PFSK-1 (cell line): ENCODE results near the gene CFAP298.

ENCODE experiments used
- POLR2AphosphoS5 ChIP-seq: IDR thresholded peaks from 2 replicates; pipeline ENCODE4 v1.6.1; 2012; ENCODE audit warnings: low read depth, mild to moderate bottlenecking, control low read depth, low read length, moderate library complexity
- REST ChIP-seq, 2 experiments: IDR thresholded peaks; 2 replicates each; pipeline versions ENCODE4 v1.6.1 to v1.8.0; 2011 to 2012; ENCODE audit warnings: low read depth in 2 of 2, low read length in 2 of 2, control low read depth in 1 of 2, inconsistent platforms in 1 of 2, mild to moderate bottlenecking in 1 of 2, moderate library complexity in 1 of 2; ENCODE audit not compliant: insufficient read depth in 1 of 2
- SIN3A ChIP-seq: IDR thresholded peaks from 2 replicates; pipeline ENCODE4 v1.6.1; 2012; ENCODE audit warnings: mild to moderate bottlenecking, low read length, moderate library complexity, borderline replicate concordance; ENCODE audit not compliant: insufficient read depth

DNA sequence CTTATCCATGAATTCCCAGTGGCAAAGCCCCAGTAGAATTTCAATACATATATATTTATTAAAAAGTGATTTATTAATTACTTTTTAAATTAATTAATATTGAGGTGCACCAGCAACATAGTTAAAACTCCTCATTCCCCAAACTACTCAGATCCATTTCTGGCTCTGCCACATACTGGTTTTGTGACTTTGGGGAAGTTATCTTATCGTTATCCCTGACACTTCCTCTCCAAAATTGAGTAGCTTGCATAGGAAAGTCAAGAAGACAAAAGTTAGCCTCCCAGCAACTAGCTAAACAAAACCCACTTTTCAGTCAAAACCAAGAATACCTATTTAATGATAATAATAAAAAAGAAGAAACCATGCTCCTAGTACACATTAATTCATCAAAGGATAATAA is 62.7 kb downstream of the CFAP298 start:
- TF ChIP-seq REST (IDR thresholded peaks at IDR 0.05; ENCODE audit: insufficient read depth in 1 of 2, low read depth in 2 of 2, low read length in 2 of 2), result no peak
- no peak for TF ChIP-seq POLR2AphosphoS5
- no peak for TF ChIP-seq SIN3A
